ENCODE results near the gene ROR2. TPM values are rescaled to one million over a fixed set of nuclear protein-coding genes. Genes with fewer than 3 reads are reported as not detected.
"Not testable (repeated sequence)": the region's sequence is repeated elsewhere in the genome, so short reads cannot be mapped to it uniquely, and the experiment has no call there.

ROR2 gene
- total RNA-seq, 1 experiment from 2014 or later, result 2.9 TPM

DNA sequence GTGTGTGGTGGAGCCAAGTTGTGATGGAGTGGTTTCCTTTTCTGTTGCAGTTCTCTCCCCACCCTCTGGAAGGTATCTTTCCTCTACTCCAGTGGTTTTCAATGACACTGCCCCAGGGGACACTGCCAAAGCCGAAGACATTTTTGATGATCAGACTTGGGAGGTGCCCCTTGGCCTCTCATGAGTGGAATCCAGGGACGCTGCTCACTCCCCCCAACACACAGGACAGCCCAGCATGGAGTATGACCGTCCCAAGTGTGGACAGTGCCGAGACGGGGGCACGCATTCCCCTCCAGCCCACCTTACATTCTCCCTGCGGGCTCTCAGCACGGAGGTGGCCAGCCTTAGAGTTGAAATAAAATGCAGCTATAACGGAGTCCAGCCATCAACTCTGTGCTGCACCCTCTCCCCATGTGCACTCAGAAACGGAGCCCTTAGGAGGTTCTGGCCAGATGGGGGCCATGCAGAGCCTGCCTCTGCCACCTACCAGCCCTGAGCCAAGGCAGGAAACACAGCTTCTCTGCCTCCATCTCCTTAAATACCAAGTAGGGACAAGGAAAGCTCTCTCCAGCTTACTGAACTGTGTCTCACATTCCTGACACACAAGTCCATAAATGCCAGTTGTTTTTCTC, 150.8 kb downstream of the ROR2 start:
- DNase-seq (ENCODE audit: low read depth), result no peak

GRCh38 chr9:91798273-91799112, 151.5 kb downstream of the ROR2 start:
- DNase-seq (ENCODE audit: low read depth), result not testable (repeated sequence)

- not testable (repeated sequence) for DNase-seq (ENCODE audit: low read depth)
Observed at GRCh38 chr9:91797517-91797916, 152.5 kb downstream of the ROR2 start.

GRCh38 chr9:91796516-91796915, 153.5 kb downstream of the ROR2 start:
- DNase-seq (ENCODE audit: low read depth), result not testable (repeated sequence)

DNA sequence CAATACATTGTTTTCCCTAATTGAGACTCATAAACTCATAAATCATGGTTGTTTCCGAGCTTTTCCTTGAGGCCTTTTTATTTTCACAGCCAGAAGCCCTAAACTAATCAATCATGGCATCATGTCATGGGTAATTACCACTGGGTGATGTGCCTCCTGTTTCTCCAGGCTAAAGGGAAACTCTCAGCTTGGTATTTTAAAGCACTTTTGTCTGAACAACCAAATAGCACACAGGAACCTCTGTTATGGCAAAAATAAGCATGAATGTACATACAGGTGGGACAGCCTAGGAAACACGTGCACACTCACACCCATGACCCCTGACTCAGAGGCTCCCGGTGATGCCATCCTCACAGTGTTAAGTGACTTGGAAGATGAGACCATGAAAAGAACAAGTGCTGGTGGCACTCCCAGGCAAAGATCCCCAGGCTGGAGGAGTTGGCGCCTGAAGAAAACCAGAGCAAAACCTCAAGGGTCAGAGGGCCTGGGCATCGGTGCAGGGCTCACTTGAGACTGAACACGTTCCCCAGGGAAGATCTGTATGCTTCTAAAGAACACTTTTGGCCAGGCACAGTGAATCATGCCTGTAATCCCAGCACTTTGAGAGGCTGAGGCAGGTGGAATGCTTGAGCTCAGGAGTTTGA, 154.3 kb downstream of the ROR2 start:
- peak; percentile 95 for DNase-seq (ENCODE audit: low read depth)

GRCh38 chr9:91793371-91793770, 156.7 kb downstream of the ROR2 start:
- DNase-seq (ENCODE audit: low read depth), result not testable (repeated sequence)

DNA sequence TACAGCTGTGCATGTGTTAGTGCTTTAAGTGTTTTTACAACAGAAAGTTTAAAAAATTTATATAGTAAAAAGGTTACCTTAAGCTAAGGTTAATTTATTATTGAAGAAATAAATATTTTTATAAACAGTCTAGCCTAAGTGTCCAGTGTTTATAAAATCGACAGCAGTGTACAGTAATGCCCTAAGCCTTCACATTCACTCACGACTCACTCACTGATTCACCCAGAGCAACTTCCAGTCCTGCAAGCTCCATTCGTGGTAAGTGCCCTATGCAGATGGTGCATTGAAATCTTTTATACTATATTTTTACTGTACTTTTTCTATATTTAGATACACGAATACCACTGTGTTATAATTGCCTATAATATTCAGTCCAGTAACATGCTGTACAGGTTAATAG, 159.1 kb downstream of the ROR2 start:
- DNase-seq (ENCODE audit: low read depth), result peak; percentile 41

- DNase-seq (ENCODE audit: low read depth), result peak; percentile 45
Observed at GRCh38 chr9:91789941-91790340, 160.1 kb downstream of the ROR2 start.

DNA sequence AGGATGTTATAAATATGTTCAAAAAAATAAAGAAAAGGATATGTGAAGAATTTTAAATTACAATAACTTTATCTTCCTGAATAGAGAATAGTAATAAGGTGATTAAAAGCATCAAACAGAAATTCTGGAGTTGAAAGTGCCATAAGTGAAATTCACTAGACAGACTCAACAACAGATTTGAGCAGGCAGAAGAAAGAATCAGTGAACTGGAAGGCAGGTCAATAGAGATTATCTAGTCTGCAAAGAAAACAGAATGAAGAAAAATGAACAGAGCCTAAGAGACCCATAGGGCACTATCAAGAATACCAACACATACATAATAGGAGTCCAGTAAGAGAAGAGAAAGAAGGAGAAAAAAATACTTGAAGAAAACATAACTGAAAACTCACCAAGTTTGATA, 162.1 kb downstream of the ROR2 start:
- DNase-seq (ENCODE audit: low read depth), result no peak

DNA sequence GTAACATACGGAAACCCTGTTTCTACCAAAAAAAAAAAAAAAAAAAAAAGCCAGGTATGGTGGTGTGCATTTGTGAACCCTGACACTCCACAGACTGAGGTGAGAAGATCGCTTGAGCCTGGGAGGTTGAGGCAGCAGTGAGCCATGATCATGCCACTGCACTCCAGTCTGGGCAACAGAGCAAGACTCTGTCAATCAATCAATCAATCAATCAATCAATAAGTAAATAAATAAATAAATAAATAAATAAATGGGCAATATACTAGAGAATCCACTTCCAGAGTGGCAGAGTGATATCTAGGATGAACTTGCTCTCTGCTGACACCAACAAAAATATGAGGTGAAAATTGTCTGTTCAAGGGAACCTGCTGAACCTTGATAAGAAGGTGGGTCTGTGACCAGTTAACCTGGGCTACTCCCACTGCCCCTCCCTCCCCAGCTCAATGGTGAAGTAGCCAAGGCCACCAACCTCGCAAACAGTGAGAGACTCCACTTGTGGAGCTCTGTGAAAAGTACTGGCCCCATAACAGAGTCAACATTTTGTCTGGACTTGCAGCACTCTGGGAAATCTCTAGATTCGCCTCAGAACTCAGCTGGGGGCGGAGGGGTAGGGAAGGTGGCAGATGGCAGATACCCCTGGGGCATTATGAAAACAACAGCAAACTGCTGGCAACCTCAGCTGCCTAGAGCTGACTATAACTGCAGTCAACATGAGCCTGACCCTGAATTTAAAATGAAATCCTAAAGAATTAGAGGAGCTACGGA, 163.7 kb downstream of the ROR2 start:
- DNase-seq (ENCODE audit: low read depth), result no peak

- no peak for DNase-seq (ENCODE audit: low read depth)
Observed at GRCh38 chr9:91785447-91785842, 164.6 kb downstream of the ROR2 start.

DNA sequence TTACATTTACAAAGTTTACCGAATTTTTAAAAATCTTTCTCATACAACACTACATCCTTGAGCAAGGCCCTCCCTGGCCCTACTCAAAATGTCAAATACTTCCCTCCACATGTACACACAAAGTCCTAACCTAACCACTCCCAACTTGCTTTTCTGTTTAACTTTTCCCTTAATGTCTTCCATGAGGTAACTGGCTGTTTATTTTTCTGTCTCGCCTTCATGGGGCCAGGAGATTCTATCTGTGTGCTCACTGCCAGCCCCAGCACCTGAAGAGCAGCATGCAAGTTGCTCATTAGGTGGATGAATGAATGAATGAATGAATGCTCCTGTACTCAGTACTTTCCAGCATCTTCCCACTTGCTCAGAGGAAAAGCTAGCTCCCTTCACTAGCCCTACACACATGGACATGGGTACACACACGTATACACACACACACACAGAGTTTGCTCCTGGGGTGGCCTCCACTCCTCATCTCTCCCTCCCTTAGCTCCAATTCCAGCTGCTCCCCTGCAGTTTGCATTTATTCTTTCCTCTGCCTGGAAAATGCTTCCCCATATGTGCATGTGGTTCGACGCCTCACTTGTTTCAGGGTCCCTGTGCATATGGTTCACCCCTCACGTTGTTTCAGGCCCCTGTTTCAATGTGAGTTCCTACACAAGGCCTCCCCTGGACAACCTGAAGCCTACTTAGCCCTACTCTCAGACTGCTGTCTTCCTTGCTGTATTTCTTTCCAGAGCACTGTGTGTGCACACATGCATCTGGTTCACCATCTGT, 165.2 kb downstream of the ROR2 start:
- DNase-seq (ENCODE audit: low read depth), result no peak

GRCh38 chr9:91783876-91784672, 166.0 kb downstream of the ROR2 start:
- no peak for DNase-seq (ENCODE audit: low read depth)

- DNase-seq (ENCODE audit: low read depth), result no peak
Observed at GRCh38 chr9:91783411-91783810, 166.6 kb downstream of the ROR2 start.

DNA sequence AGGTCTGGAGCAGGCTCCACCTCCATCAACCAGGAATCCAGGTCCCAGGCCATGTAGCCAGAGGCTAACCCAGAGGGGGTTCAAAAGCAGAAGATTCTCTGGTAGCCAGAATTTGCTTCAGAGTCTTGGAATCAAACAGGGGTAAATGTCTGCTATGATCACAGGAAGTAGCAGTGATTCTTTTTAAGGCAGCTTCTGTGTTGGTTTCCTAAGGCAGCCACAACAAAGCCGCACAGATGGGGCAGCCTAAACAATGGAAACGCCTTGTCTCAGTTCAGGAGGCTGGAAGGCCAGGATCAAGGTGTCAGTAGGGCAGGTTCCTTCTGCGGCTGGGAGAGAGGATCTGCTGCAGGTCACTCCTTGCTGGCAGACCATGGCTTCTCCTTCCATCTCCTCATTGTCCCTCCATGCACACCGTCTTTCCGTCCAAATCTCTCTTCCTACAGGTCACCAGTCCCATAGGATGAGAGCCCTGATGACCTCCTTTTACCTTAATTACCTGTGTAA, 167.3 kb downstream of the ROR2 start:
- DNase-seq (ENCODE audit: low read depth), result no peak

DNA sequence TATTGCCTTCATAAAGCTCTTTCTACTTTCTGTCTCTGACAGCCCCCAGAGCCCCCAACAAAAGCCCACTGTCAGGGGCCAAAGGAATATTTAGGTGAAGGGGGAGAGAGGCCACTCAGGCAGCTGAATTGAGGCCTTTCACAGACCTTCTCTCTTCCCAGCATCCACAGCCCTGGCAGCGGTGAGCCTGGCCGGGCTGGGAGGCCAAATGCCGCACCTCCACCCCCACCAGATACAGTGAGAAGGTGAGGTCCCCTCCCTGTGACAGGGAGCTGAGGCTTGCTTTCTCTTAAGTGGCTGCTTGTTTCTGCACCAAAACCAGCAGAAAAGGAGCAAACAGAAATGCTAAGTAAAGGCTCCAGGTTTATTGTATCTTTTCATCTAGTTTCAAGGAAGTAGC, 168.1 kb downstream of the ROR2 start:
- DNase-seq (ENCODE audit: low read depth), result no peak

DNA sequence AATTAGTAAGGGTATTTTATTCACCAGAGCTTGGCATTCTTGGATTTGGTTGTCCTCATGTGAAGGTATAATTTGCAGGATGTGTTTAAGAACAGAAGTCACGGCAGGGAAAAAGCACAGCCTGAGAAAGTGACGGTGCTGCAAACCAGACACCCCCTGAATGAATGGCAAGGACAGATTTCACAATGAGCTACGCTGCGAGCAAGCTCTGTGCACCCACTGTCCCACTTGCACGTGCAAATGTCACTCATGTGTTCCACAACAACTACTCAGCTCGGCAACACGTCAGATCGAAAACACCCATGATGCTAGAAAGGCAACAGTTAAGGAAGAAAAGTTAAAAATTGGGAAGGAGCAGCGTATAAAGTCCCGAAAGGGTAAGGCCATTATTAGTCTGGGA, 168.9 kb downstream of the ROR2 start:
- DNase-seq (ENCODE audit: low read depth), result no peak

DNA sequence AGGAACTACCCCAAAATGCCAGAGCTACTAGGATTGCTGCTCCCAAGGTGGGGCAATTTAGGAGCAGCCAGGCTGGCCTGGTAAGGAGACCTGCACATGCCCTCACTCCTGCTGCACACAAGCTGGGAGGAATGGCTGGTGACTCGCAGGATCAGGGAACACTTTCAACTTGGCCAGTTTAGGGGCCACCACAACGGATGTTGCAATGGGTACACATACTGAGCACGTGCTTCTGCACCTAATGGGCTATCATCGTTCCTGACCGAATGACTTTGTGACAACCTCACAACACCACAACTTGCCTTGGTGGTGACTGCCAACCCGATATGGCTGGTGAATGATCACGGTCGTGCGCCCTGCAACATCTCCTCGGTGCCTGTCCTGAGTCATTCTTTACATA, 172.0 kb downstream of the ROR2 start:
- DNase-seq (ENCODE audit: low read depth), result no peak

- peak; percentile 51 for DNase-seq (ENCODE audit: low read depth)
Observed at GRCh38 chr9:91777292-91777830, 172.7 kb downstream of the ROR2 start.

Data from M059J (cell line).